ENCODE results near the gene OR5D18.
"Not testable (repeated sequence)": the region's sequence is repeated elsewhere in the genome, so short reads cannot be mapped to it uniquely, and the experiment has no call there.

Gene OR5D18

DNA sequence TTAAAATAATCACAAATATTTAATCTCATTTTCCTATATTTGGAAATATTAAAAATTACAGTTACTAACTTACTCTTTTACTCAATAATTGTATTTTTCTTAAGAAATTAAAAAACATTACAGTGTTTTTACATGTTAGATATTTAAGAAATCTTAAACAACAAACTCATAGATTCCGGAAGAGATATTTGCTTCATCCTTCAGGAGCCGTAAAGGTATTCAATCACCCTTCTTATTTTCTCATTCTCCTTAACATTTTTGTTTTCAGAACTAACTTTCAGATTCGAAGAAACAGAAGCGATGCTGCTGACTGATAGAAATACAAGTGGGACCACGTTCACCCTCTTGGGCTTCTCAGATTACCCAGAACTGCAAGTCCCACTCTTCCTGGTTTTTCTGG lies at the start of gene OR5D18:
Gene OR5D18, plus strand, starts transcription at position 301 of the 400 bp plus-strand sequence. Its CDS starts 0 bp downstream, at position 301.
- DNase-seq, result no peak

DNA sequence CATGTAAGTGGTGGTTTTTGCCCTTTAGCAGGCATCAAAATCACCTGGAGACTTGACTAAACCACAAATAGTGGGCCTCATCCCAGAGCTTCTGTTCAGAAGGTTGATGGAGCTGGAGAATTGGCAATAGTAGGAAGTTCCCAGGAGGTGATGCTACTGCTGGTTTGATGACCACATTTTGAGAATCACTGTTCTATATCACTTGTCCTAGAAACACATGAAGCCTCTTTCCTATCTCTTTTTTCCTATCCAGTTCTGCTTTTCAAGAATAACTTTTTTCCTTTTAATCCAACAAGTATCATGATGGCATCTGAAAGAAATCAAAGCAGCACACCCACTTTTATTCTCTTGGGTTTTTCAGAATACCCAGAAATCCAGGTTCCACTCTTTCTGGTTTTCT lies 46.3 kb upstream of the OR5D18 start, which contains the start of gene OR5D13:
Gene OR5D13, plus strand, starts transcription at position 301 of the 400 bp plus-strand sequence. Its CDS starts 0 bp downstream, at position 301.
- no peak for DNase-seq

DNA sequence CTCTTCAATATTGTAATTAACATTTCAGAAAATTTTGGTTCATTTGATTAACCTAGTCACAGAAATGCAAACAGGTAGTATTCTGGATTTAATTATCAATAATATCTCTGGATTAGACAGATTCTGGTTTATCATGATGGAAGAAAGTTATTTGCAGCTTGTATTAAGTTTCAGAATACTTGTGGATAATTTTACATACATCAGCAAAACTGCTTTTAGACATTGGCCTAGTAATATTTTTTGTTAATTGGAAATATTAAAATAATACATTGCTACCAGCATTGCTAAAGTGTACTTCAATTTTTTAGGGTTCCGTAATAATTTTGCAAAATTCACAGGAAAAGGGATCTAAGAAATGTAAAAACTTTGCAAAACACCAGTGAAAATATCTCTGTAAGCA lies 27.8 kb upstream of the OR5D18 start:
- no peak for DNase-seq

DNA sequence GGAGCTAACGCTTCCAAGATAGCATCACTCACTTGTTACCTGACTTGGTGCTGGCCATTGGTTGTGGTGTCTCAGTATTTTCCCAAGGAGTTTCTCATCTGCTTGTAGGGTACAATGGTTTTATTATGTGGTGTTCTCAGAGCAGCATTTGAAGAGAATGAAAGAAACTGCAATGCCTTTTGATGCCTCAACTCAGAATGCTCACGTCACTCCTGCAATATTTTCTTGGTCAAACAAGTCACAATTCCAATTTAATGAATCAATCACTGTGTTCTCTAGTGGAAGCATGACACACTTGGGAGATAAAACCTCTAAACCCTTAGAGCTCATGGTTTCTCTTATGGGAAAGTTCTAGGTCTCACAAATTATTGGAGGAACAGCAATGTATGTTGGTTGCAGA lies 26.1 kb upstream of the OR5D18 start:
- no peak for DNase-seq

DNA sequence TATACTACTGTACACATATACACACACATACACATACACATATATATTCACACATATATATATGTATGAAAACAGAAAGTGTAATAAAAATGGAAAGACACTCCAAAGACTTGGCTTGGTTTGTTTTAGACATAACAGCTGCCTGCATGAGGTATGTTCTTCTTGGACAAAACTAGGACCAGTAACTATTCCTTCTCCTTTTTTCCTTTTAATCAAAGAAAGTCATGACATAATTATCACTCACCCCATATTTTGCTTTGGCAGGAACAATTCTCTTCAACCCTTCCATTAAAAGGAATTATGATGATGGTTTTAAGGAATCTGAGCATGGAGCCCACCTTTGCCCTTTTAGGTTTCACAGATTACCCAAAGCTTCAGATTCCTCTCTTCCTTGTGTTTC lies 24.2 kb upstream of the OR5D18 start, which contains the start of gene OR5D14:
Gene OR5D14, plus strand, starts transcription at position 301 of the 400 bp plus-strand sequence. Its CDS starts 0 bp downstream, at position 301.
- DNase-seq, result no peak

DNA sequence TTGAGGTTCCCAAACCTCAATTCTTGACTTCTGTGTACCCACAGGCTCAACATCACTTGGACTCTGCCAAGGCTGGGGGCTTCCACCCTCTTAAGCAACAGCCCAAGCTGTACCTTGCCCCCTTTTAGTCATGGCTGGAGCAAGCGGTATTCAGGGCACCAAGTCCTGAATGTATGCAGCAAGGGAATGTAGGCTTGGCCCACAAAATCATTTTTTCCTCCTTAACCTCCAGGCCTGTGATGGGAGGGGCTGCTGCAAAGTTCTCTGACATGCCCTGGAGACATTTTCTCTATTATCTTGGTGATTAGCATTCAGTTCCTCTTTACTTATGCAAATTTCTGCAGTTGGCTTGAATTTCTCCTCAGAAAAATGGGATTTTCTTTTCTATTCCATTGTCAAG lies 13.2 kb upstream of the OR5D18 start:
- DNase-seq, result no peak

DNA sequence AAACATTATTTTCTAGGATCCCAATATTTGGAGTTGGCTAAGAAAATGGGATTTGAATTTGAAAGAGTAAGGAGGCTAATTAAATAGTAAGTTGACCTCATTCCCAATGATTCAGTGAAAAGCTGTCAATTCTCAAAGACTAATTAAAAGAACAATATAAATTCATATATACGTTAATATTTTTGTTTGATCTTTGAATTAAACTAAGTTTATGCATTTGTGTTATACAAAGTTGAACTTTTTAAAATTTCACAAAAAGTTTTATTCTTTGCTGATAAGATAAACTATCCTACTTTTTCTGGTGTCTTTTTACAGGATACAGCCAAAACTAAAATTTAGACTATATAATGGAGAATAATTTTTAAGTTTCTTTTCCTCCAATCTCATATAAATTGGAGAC lies 8.4 kb upstream of the OR5D18 start, which contains the start of gene OR5L1:
Gene OR5L1, plus strand, starts transcription at position 301 of the 400 bp plus-strand sequence. CDS start 100 bp downstream, outside the sequence.
- no peak for DNase-seq

DNA sequence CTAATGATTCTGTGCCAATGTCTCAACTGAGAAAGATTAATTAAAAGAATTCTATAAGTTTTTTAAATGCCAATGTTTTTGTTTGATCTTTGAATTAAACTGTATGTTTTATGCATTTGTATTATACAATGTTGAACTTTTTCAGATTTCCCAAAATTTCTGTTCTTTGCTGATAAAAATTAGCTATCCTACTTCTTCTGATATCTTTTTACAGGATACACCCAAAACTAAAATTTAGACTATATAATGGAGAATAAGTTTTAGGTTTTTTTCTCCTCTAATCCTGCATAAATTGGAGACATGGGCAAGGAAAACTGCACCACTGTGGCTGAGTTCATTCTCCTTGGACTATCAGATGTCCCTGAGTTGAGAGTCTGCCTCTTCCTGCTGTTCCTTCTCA lies 7.5 kb downstream of the OR5D18 start, which contains the start of gene OR5L2:
Gene OR5L2, plus strand, starts transcription at position 301 of the 400 bp plus-strand sequence. Its CDS starts 0 bp downstream, at position 301.
- DNase-seq, result no peak

DNA sequence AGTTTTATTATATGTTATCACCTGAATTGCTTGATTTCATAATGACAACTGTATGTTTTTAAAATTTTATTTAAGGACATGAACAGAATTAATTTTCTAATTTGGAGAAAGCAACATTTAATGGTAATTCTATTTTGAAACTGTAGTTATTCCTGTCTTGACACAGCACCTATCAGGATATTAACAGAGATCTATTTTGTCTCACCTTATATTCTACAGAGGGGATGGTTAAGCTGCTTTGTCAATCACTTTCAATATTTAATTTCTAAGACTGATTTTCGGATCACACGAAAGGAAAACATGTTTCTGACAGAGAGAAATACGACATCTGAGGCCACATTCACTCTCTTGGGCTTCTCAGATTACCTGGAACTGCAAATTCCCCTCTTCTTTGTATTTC lies 19.0 kb downstream of the OR5D18 start, which contains the start of gene OR5D16:
Gene OR5D16, plus strand, starts transcription at position 301 of the 400 bp plus-strand sequence. Its CDS starts 0 bp downstream, at position 301.
- no peak for DNase-seq

DNA sequence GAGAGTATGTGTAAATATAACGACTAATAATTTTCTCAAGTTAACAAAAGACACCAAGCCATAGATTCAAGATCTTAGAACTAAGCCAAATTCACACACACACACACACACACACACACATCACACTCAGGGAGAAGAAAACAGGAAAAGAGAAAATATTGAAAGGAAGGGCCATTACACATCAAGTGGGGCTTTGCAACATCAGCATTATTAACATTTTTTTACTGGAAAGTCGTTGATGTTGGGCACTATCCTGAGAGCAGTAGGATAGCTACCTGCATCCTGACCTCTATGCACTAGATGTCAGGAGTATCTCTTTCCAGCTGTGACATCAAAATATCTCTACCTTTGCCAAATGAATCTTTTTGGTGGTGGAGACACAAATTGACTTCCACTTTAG lies 28.0 kb downstream of the OR5D18 start:
- no peak for DNase-seq

DNA sequence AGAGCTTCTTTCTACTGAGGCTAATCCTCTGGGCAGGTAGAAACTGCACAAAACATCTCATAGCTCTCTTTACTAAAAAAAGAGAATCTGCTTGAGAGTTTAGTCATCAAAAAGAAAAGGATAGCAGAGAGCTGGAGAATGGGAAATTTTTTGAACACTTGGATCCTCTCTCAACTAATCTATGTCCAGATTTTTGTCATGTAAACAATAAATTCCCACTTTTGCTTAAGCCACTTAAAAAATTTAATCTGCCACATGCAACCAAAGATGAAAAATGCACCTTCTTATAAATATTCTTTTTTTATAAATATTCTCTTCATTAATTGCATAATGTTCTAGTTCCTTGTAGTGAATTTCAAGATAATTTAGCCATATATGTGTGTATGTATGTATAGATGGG lies 29.6 kb downstream of the OR5D18 start:
- no peak for DNase-seq

DNA sequence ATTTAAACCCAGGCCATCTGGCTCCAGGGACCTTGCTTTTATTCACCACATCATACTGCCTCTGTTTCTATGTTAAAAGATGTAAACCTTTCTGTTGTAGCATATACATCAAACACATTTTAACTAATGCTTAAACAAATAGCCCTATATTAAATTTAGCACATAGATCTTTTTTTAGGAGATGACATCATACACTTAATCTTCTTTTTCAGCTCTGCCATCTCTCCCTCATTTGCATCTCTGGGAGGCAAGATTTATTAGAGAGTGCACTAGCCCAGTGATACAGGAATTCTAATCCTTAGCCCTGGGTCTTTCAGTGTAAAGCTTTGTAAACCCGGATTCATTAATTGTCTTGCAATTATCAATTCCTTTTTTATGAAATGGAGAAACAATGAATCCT lies 32.7 kb downstream of the OR5D18 start:
- DNase-seq, result no peak

DNA sequence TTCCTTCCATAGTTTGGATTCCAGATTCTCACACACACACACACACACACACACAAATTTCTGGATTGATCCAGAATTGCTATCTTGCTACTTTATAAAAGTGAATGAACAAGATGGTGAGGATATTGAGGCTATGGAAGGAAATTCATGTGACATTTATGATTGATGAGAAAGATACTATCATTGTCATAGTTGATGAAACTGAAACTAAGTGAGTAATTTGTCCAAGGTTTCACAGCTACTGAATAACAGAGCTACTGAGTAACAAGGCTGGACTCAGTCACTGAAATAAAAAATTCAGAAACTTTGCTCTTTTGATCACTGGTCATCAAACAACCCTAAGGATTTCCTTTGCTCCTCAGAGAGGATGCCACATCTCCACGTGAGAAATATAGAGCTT lies 35.3 kb downstream of the OR5D18 start:
- no peak for DNase-seq

DNA sequence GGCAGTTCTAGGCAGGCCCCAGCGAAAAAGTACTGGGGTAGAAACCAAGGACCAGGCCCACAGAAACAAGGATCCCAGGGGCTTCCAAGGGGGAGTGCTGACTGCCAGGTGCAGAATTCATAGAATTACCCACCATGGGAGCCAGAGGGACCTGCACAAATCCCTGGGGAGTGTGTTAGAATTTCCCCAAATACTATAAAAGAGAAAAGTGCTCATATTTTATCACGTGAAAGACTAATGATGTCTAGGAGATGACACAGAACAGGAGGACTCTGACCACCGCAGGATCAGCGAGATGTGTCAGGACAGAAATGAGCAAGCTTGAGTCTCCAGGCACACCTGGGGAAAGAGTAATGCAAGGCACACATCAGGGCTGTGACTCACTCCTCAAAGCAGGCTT lies 47.9 kb downstream of the OR5D18 start:
- DNase-seq, result not testable (repeated sequence)

All from cerebellar nuclear complex (tissue), 1 donor.